ENCODE measurements around the gene PTPRS.

- TF ChIP-seq GATA2 (IDR thresholded peaks at IDR 0.05; ENCODE audit: low read depth, low read length), result no peak
- TF ChIP-seq GATA3 (IDR thresholded peaks at IDR 0.05; ENCODE audit: low read depth, low read length), result no peak
Measured at GRCh38 chr19:5294403-5295160, 46.0 kb downstream of the PTPRS start.

All from SH-SY5Y (cell line).